ENCODE measurements around the gene NDUFS7.
A peak's percentile ranks its signal among the peaks of the same experiment; 100 is the strongest.

Gene NDUFS7

GRCh38 chr19:1430246-1430645 is 46.5 kb downstream of the NDUFS7 start:
- H3K9me3 ChIP-seq (ENCODE audit: insufficient read depth, low read depth, low read length), result no peaks in the 10 kb centered on the region
- H3K36me3 ChIP-seq (ENCODE audit: insufficient read depth, low read length), result peaks cover 93% of the 10 kb centered on the region
- no peak overlapping the region for H3K9ac ChIP-seq (ENCODE audit: low read depth, low read length)
- no peaks in the 10 kb centered on the region for H3K4me1 ChIP-seq (ENCODE audit: insufficient read depth, low read length)
- H3K27me3 ChIP-seq (ENCODE audit: insufficient read depth, low read length), result no peaks in the 10 kb centered on the region
- 96% methylated on average over 13 of the region's 14 CpGs for WGBS
- H3K4me3 ChIP-seq (ENCODE audit: low read length), result no peak overlapping the region
- no peak overlapping the region for H3K27ac ChIP-seq (ENCODE audit: low read depth, low read length)

GRCh38 chr19:1431759-1432506 is 48.2 kb downstream of the NDUFS7 start:
- 96% methylated on average over 24 of the region's 24 CpGs for WGBS
- H3K4me3 ChIP-seq (ENCODE audit: low read length), result no peak overlapping the region
- H3K9me3 ChIP-seq (ENCODE audit: insufficient read depth, low read depth, low read length), result no peaks in the 10 kb centered on the region
- H3K36me3 ChIP-seq (ENCODE audit: insufficient read depth, low read length), result peaks cover 82% of the 10 kb centered on the region
- H3K27ac ChIP-seq (ENCODE audit: low read depth, low read length), result no peak overlapping the region
- H3K27me3 ChIP-seq (ENCODE audit: insufficient read depth, low read length), result no peaks in the 10 kb centered on the region
- H3K4me1 ChIP-seq (ENCODE audit: insufficient read depth, low read length), result no peaks in the 10 kb centered on the region
- H3K9ac ChIP-seq (ENCODE audit: low read depth, low read length), result no peak overlapping the region; the same call in 1 of the 2 replicates

DNA sequence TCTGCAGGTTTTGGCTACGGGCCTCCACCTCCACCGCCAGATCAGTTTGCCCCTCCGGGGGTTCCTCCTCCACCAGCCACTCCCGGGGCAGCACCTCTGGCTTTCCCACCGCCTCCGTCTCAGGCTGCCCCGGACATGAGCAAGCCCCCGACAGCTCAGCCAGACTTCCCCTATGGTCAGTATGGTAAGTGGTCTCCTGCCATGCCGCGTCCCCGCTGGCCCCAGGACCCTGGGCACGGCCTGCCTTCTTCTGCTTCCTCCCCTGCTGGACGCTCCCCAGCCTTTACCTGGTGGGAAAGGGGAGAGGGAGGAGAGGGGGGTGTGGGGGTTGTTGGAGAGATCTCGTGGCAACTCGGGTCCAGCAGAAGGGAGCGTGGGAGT is 48.8 kb downstream of the NDUFS7 start:
- 97% methylated on average over 16 of the region's 16 CpGs for WGBS
- Histone ChIP-seq H3K9me3 (ENCODE audit: insufficient read depth, low read depth, low read length) (no peaks in the 10 kb centered on the region), H3K27ac (ENCODE audit: low read depth, low read length) (no peak overlapping the region), H3K9ac (ENCODE audit: low read depth, low read length) (no peak overlapping the region), H3K4me1 (ENCODE audit: insufficient read depth, low read length) (no peaks in the 10 kb centered on the region), H3K36me3 (ENCODE audit: insufficient read depth, low read length) (peaks cover 76% of the 10 kb centered on the region), H3K27me3 (ENCODE audit: insufficient read depth, low read length) (no peaks in the 10 kb centered on the region), H3K4me3 (ENCODE audit: low read length) (no peak overlapping the region)

- Histone ChIP-seq H3K9ac (ENCODE audit: low read depth, low read length) (no peak overlapping the region), H3K4me3 (ENCODE audit: low read length) (no peak overlapping the region), H3K4me1 (ENCODE audit: insufficient read depth, low read length) (no peaks in the 10 kb centered on the region), H3K27ac (ENCODE audit: low read depth, low read length) (no peak overlapping the region), H3K9me3 (ENCODE audit: insufficient read depth, low read depth, low read length) (no peaks in the 10 kb centered on the region), H3K36me3 (ENCODE audit: insufficient read depth, low read length) (peaks cover 68% of the 10 kb centered on the region), H3K27me3 (ENCODE audit: insufficient read depth, low read length) (no peaks in the 10 kb centered on the region)
- 95% methylated on average over 47 of the region's 47 CpGs for WGBS
Observed at GRCh38 chr19:1433119-1434039, 49.7 kb downstream of the NDUFS7 start.

DNA sequence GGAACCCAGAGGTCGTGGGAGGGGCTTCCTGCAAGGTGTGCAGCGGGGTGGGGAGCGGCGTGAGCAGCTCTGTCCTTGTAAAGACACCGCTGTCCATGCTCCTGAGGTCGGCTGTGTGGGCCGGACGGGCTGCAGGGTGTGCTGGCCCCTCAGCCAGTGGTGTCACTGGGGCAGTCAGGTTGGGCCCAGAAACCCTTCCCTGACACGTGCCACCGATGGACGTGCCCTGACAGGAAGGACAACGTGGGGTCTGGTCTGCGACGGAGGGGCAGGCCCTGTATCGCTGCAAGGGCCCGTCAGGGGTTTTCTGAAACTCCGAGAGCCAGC is 50.3 kb downstream of the NDUFS7 start:
- Histone ChIP-seq H3K4me3 (ENCODE audit: low read length) (no peak overlapping the region), H3K9ac (ENCODE audit: low read depth, low read length) (no peak overlapping the region), H3K27me3 (ENCODE audit: insufficient read depth, low read length) (no peaks in the 10 kb centered on the region), H3K9me3 (ENCODE audit: insufficient read depth, low read depth, low read length) (no peaks in the 10 kb centered on the region), H3K27ac (ENCODE audit: low read depth, low read length) (no peak overlapping the region), H3K36me3 (ENCODE audit: insufficient read depth, low read length) (peaks cover 61% of the 10 kb centered on the region), H3K4me1 (ENCODE audit: insufficient read depth, low read length) (no peaks in the 10 kb centered on the region)
- 95% methylated on average over 17 of the region's 17 CpGs for WGBS

DNA sequence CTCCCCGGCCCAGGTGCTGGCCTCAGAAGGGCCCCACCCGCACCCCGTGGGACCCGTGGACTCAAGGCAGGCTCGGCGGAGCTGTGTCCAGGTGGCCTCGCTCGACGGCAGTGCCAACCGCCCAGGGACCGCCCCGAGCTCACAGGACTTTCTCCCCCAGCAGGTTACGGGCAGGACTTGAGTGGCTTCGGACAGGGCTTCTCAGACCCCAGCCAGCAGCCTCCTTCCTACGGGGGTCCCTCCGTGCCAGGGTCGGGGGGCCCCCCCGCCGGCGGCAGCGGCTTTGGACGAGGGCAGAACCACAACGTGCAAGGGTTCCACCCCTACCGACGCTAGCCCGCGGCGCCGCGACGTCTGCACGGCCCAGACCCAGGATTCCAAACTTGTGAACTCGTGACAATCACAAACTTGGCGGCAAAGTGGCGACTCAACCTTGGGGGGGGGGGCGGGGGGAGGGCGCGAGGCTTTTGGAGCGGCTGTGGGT is 50.9 kb downstream of the NDUFS7 start:
- Histone ChIP-seq H3K4me1 (ENCODE audit: insufficient read depth, low read length) (no peaks in the 10 kb centered on the region; the same call in 1 of the 2 replicates), H3K4me3 (ENCODE audit: low read length) (no peak overlapping the region), H3K27ac (ENCODE audit: low read depth, low read length) (no peak overlapping the region), H3K9me3 (ENCODE audit: insufficient read depth, low read depth, low read length) (no peaks in the 10 kb centered on the region), H3K9ac (ENCODE audit: low read depth, low read length) (no peak overlapping the region), H3K36me3 (ENCODE audit: insufficient read depth, low read length) (peaks cover 61% of the 10 kb centered on the region), H3K27me3 (ENCODE audit: insufficient read depth, low read length) (no peaks in the 10 kb centered on the region)
- 94% methylated on average over 38 of the region's 39 CpGs for WGBS

- 90% methylated on average over 21 of the region's 21 CpGs for WGBS
- Histone ChIP-seq H3K27ac (ENCODE audit: low read depth, low read length) (no peak overlapping the region), H3K27me3 (ENCODE audit: insufficient read depth, low read length) (no peaks in the 10 kb centered on the region), H3K9me3 (ENCODE audit: insufficient read depth, low read depth, low read length) (no peaks in the 10 kb centered on the region), H3K36me3 (ENCODE audit: insufficient read depth, low read length) (peaks cover 63% of the 10 kb centered on the region), H3K4me1 (ENCODE audit: insufficient read depth, low read length) (no peaks in the 10 kb centered on the region; the same call in 1 of the 2 replicates), H3K9ac (ENCODE audit: low read depth, low read length) (no peak overlapping the region), H3K4me3 (ENCODE audit: low read length) (no peak overlapping the region)
Observed at GRCh38 chr19:1435378-1435989, 51.8 kb downstream of the NDUFS7 start.

GRCh38 chr19:1437609-1438008 is 53.9 kb downstream of the NDUFS7 start:
- H3K36me3 ChIP-seq (ENCODE audit: insufficient read depth, low read length), result peaks cover 66% of the 10 kb centered on the region
- no peaks in the 10 kb centered on the region for H3K9me3 ChIP-seq (ENCODE audit: insufficient read depth, low read depth, low read length)
- no peaks in the 10 kb centered on the region for H3K27me3 ChIP-seq (ENCODE audit: insufficient read depth, low read length)
- no peaks in the 10 kb centered on the region; the same call in 1 of the 2 replicates for H3K4me1 ChIP-seq (ENCODE audit: insufficient read depth, low read length)
- H3K27ac ChIP-seq (ENCODE audit: low read depth, low read length), result no peak overlapping the region
- peak overlapping the region; percentile 60; the same call in 1 of the 2 replicates for H3K4me3 ChIP-seq (ENCODE audit: low read length)
- WGBS, result 92% methylated on average over 8 of the region's 8 CpGs
- H3K9ac ChIP-seq (ENCODE audit: low read depth, low read length), result no peak overlapping the region

GRCh38 chr19:1438035-1438932 is 54.6 kb downstream of the NDUFS7 start, which contains the start of gene RPS15:
Gene RPS15, plus strand, starts transcription at chr19:1438396. Its CDS starts 30 bp downstream, at chr19:1438426.
- Histone ChIP-seq H3K4me3 (ENCODE audit: low read length) (peak within 1 kb of the TSS; percentile 60), H3K27me3 (ENCODE audit: insufficient read depth, low read length) (no peaks in the 10 kb centered on the region), H3K9ac (ENCODE audit: low read depth, low read length) (peak within 1 kb of the TSS; percentile 98), H3K4me1 (ENCODE audit: insufficient read depth, low read length) (no peaks in the 10 kb centered on the region; the same call in 1 of the 2 replicates), H3K27ac (ENCODE audit: low read depth, low read length) (peak within 1 kb of the TSS; percentile 88), H3K36me3 (ENCODE audit: insufficient read depth, low read length) (peaks cover 62% of the 10 kb centered on the region), H3K9me3 (ENCODE audit: insufficient read depth, low read depth, low read length) (no peaks in the 10 kb centered on the region)
- 2% methylated on average over 100 of the region's 100 CpGs for WGBS

GRCh38 chr19:1438933-1439354 is 55.2 kb downstream of the NDUFS7 start:
- H3K36me3 ChIP-seq (ENCODE audit: insufficient read depth, low read length), result peaks cover 56% of the 10 kb centered on the region
- H3K4me1 ChIP-seq (ENCODE audit: insufficient read depth, low read length), result no peaks in the 10 kb centered on the region; the same call in 1 of the 2 replicates
- peak overlapping the region; percentile 60 for H3K4me3 ChIP-seq (ENCODE audit: low read length)
- peak overlapping the region; percentile 88 for H3K27ac ChIP-seq (ENCODE audit: low read depth, low read length)
- no peaks in the 10 kb centered on the region for H3K27me3 ChIP-seq (ENCODE audit: insufficient read depth, low read length)
- under 1% methylated on average over 26 of the region's 26 CpGs for WGBS
- H3K9ac ChIP-seq (ENCODE audit: low read depth, low read length), result peak overlapping the region; percentile 98
- H3K9me3 ChIP-seq (ENCODE audit: insufficient read depth, low read depth, low read length), result no peaks in the 10 kb centered on the region

Data from HUES64 (cell line).